ENCODE results near the gene MAPT.

MAPT gene

DNA sequence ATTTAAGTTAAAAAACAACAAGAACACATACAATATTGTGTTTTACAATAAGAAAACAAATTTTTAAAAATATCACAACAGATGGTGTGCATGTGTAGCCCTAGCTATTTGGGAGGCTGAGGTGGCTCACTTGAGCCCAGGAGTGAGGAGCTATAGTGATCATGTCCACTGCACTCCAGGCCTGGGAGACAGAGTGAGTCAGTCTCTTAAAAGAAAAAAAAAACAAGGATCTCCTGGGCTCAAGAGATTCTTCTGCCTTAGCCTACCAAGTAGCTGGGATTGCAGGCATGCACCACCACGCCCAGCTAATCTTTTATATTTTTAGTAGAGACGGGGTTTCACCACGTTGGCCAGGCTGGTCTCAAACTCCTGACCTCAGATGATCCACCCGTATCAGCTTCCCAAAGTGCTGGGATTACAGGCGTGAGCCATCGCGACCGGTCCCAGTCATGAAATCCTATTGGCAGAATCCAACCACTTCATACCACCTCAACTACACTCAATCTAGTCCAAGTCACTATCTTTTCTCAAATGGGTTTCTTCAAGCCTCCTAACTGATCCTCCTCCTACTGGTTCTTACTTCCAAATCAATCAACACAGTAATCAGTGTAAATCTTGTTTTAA, 159.7 kb downstream of the MAPT start:
- Mint-ChIP-seq H3K4me1 (ENCODE audit: low read depth) (peaks cover 69% of the 10 kb centered on the region), H3K9me3 (no peaks in the 10 kb centered on the region), H3K27me3 (no peaks in the 10 kb centered on the region), H3K4me3 (no peak overlapping the region), H3K27ac (peak overlapping the region; percentile 68), H3K36me3 (ENCODE audit: low read depth) (peaks cover 69% of the 10 kb centered on the region)

DNA sequence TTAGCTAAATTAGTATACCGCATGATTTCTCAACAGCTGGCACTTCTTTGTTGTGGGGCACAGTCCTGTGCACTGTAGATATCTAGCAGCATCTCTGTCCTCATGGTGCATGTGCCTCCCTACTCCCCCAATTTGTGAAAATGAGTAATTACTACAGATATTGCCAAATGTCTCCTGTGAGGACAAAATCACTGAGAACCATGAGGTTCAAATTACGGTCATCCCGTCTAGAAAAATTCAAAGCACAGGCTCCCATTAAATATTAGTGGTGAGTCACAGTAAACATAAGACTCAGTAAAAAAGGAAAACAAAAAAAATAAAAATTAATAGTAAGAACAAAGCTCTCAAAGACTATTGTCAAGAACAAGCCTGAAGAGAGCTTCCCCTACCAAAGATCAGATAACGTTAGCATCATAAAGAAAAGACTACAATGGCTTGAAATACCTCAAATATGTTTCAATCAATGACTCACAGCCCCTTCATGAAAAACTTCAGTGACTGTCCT, 162.5 kb downstream of the MAPT start:
- Mint-ChIP-seq H3K36me3 (ENCODE audit: low read depth) (peaks cover 62% of the 10 kb centered on the region), H3K27me3 (no peaks in the 10 kb centered on the region), H3K9me3 (no peaks in the 10 kb centered on the region), H3K27ac (peak overlapping the region; percentile 83), H3K4me1 (ENCODE audit: low read depth) (peaks cover 62% of the 10 kb centered on the region), H3K4me3 (peak overlapping the region; percentile 18)

- H3K27me3 Mint-ChIP-seq, result no peaks in the 10 kb centered on the region
- peaks cover 60% of the 10 kb centered on the region for H3K36me3 Mint-ChIP-seq (ENCODE audit: low read depth)
- peak overlapping the region; percentile 26 for H3K27ac Mint-ChIP-seq
- no peak overlapping the region for H3K4me3 Mint-ChIP-seq
- H3K9me3 Mint-ChIP-seq, result no peaks in the 10 kb centered on the region
- H3K4me1 Mint-ChIP-seq (ENCODE audit: low read depth), result peaks cover 57% of the 10 kb centered on the region
Measured at GRCh38 chr17:46057366-46057765, 163.0 kb downstream of the MAPT start.

GRCh38 chr17:46059486-46059885, 165.1 kb downstream of the MAPT start:
- H3K9me3 Mint-ChIP-seq, result no peaks in the 10 kb centered on the region
- no peaks in the 10 kb centered on the region for H3K27me3 Mint-ChIP-seq
- H3K36me3 Mint-ChIP-seq (ENCODE audit: low read depth), result peaks cover 58% of the 10 kb centered on the region
- H3K27ac Mint-ChIP-seq, result peak overlapping the region; percentile 63
- H3K4me1 Mint-ChIP-seq (ENCODE audit: low read depth), result peaks cover 45% of the 10 kb centered on the region
- no peak overlapping the region for H3K4me3 Mint-ChIP-seq

DNA sequence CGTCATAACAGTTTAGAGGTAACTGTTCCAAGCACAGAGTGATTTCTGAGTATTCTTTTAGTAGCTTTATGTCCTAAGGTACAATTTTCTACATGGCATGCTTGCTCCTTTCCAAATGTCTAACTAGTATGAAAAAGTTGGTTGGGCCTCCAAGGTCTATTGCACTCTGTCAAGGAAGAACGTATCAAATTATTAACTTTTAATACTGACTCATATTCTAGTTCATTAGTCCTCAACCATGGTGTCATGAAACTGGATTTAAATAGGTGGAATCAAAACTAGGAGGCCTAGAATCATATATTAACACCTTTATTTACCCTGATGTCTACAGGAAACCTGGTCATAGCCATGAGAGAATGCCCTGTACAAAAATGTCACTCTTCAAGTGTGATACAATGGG, 166.1 kb downstream of the MAPT start:
- Mint-ChIP-seq H3K27me3 (no peaks in the 10 kb centered on the region), H3K27ac (no peak overlapping the region), H3K4me3 (no peak overlapping the region), H3K4me1 (ENCODE audit: low read depth) (peaks cover 42% of the 10 kb centered on the region), H3K36me3 (ENCODE audit: low read depth) (peaks cover 63% of the 10 kb centered on the region), H3K9me3 (no peaks in the 10 kb centered on the region)

GRCh38 chr17:46061435-46061834, 167.1 kb downstream of the MAPT start:
- Mint-ChIP-seq H3K4me1 (ENCODE audit: low read depth) (peaks cover 40% of the 10 kb centered on the region), H3K4me3 (no peak overlapping the region), H3K9me3 (no peaks in the 10 kb centered on the region), H3K27ac (no peak overlapping the region), H3K27me3 (no peaks in the 10 kb centered on the region), H3K36me3 (ENCODE audit: low read depth) (peaks cover 71% of the 10 kb centered on the region)

DNA sequence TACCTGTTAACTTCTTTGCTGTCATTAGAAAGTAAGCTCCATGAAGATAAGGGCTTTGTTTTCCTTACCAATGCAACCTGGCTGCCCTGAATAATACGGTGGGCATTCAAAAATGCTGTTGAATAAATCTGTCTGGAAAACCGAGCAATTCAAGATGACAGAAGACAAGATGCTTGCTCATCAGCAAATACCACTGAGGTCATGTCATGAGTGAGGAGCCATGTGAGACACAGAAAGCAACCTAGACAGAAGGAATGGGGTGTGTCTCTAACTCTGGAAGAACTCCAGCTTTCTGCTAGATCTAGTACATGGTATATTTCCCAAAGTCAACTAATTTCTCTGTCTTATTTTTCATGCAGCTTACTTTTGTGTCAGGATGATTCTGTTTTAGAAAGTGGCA, 168.9 kb downstream of the MAPT start:
- H3K4me3 Mint-ChIP-seq, result no peak overlapping the region
- H3K27me3 Mint-ChIP-seq, result no peaks in the 10 kb centered on the region
- peaks cover 72% of the 10 kb centered on the region for H3K36me3 Mint-ChIP-seq (ENCODE audit: low read depth)
- no peaks in the 10 kb centered on the region for H3K9me3 Mint-ChIP-seq
- peaks cover 25% of the 10 kb centered on the region for H3K4me1 Mint-ChIP-seq (ENCODE audit: low read depth)
- H3K27ac Mint-ChIP-seq, result peak overlapping the region; percentile 45

DNA sequence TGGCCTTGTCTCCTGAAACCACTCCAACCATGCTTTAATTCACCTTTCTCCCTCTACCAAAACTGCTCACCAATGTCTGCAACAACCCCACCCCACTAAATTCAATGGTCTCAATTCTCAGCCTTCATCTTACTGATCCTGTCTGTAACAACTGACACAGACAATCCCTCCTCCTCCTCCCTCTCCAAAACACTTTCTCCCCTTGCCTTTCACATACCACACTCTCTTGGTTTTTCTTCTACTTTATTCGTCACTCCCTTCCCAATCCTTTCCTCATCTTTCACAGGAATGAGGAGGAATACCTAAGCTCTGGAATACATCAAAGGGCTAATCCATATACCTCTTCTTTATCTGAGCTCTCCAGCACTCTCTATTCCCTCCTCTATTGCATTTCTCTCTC, 170.1 kb downstream of the MAPT start:
- Mint-ChIP-seq H3K36me3 (ENCODE audit: low read depth) (peaks cover 61% of the 10 kb centered on the region), H3K9me3 (no peaks in the 10 kb centered on the region), H3K27ac (peak overlapping the region; percentile 56), H3K4me3 (no peak overlapping the region), H3K27me3 (no peaks in the 10 kb centered on the region), H3K4me1 (ENCODE audit: low read depth) (peaks cover 13% of the 10 kb centered on the region)

DNA sequence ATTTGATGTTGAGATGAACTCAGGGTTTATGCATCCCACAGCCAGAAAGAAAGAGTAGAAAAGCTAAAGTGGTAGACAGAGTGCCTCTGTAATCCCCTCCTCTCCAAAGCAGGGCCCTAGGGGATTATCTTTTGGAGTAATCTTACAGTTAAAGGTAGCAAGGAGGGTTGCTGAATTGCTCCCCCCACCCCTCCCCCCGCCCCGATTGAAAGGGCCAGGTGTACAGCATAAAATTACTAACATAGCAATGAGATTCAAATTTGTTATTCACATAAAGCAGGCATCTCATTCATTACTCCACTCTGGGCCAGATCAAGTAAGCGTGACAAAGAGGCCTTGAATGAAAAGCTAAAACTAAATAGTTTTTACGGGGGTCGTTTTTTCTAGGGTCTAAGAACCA, 177.4 kb downstream of the MAPT start:
- Mint-ChIP-seq H3K27ac (no peak overlapping the region), H3K27me3 (no peaks in the 10 kb centered on the region), H3K4me1 (ENCODE audit: low read depth) (peaks cover 22% of the 10 kb centered on the region), H3K4me3 (no peak overlapping the region), H3K36me3 (ENCODE audit: low read depth) (peaks cover 36% of the 10 kb centered on the region), H3K9me3 (no peaks in the 10 kb centered on the region)

DNA sequence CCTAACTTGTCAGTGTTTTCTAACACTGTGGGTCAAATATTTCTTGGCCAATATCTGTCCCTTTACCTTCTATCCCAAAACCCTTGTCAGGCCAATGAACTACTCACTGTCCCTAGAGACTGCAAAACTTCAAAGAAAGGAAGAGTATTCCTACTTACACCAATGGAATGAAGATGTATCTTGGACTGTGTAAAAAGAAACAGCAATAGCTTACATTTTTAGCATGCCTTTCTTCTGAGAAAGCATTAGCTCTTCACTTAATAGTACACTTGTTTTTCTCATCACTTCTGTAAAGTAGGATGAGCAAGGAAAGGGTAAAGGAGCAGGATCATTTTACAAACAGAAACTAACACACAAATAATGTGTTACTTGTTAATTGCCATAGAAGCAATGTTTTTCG, 178.6 kb downstream of the MAPT start:
- Mint-ChIP-seq H3K9me3 (no peaks in the 10 kb centered on the region), H3K36me3 (ENCODE audit: low read depth) (peaks cover 30% of the 10 kb centered on the region), H3K27ac (no peak overlapping the region), H3K4me1 (ENCODE audit: low read depth) (peaks cover 25% of the 10 kb centered on the region), H3K27me3 (no peaks in the 10 kb centered on the region), H3K4me3 (no peak overlapping the region)

DNA sequence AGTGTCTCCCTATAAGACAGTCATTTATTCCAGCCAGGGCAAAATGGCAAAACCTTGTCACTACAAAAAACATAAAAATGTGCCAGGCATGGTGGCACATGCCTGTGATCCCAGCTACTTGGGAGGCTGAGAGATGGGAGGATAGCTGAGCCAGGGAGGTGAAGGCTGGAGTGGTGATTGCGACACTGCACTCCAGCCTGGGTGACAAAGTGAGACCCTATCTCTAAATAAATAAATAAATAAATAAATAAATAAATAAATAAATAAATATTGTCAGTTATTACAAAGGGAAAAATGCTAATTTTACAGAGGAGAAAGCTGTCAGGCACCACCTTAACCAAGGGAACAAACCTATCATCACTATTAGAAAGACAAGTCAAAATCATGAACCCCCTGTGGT, 180.2 kb downstream of the MAPT start:
- no peak overlapping the region for H3K27ac Mint-ChIP-seq
- H3K36me3 Mint-ChIP-seq (ENCODE audit: low read depth), result peaks cover 37% of the 10 kb centered on the region
- no peak overlapping the region for H3K4me3 Mint-ChIP-seq
- no peaks in the 10 kb centered on the region for H3K9me3 Mint-ChIP-seq
- no peaks in the 10 kb centered on the region for H3K27me3 Mint-ChIP-seq
- H3K4me1 Mint-ChIP-seq (ENCODE audit: low read depth), result peaks cover 28% of the 10 kb centered on the region
